ENCODE measurements around the gene ZNF627. TPM values are rescaled to one million over a fixed set of nuclear protein-coding genes. Genes with fewer than 3 reads are reported as not detected.
"Not testable (repeated sequence)": the region's sequence is repeated elsewhere in the genome, so short reads cannot be mapped to it uniquely, and the experiment has no call there.

Gene ZNF627
- total RNA-seq, 3 donors from 2014 or later = 2.6 to 3.5 (median 3.4) TPM

DNA sequence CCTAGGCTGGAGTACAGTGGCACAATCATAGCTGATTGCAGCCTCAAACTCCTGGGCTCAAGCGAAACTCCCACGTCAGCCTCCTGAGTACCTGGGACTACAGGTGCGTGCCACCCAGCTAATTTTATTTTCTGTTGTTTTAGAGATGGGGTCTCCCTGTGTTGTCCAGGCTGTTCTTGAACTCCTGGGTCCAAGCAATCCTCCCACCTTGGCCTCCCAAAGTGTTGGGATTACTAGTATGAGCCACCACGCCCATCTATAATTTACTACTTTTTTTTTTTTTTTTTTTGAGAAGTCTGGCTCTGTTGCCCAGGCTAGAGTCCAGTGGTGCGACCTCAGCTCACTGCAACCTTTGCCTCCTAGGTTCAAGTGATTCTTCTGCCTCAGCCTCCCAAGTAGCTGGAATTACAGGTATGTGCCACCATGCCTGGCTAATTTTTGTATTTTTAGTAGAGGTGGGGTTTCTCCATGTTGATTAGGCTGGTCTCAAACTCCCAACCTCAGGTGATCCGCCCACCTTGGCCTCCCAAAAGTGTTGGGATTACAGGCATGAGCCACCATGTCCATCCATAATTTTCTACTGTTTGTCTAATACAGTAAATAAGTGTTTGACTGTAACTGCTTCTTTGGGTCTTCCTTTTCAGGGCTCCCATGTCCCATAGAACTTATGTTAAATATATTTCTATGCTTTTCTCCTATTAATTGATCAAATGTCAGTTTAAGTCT is 33.0 kb upstream of the ZNF627 start:
- not testable (repeated sequence) for DNase-seq; H3K4me3 Mint-ChIP-seq; H3K9me3 Mint-ChIP-seq; ATAC-seq; H3K27me3 Mint-ChIP-seq (ENCODE audit: low read depth); H3K36me3 Mint-ChIP-seq (ENCODE audit: insufficient read depth)
- H3K4me1 Mint-ChIP-seq (ENCODE audit: low read depth) = peaks cover 20% of the 10 kb centered on the region

DNA sequence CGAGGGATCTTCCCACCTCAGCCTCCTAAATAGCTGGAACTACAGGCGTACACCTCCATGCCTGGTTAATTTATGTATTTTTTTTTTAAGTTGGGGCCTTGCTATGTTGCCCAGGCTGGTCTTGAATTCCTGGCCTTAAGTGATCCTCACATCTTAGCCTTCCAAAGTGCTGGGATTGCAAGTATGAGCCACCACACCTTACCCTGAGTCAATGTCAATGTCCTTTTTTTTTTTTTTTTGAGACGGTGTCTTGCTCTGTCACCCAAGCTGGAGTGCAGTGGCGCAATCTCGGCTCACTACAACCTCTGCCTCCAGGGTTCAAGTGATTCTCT is 31.7 kb upstream of the ZNF627 start:
- H3K36me3 Mint-ChIP-seq (ENCODE audit: insufficient read depth); H3K27me3 Mint-ChIP-seq (ENCODE audit: low read depth); H3K4me3 Mint-ChIP-seq; ATAC-seq; DNase-seq; H3K9me3 Mint-ChIP-seq: not testable (repeated sequence)
- H3K4me1 Mint-ChIP-seq (ENCODE audit: low read depth) = peaks cover 13% of the 10 kb centered on the region

DNA sequence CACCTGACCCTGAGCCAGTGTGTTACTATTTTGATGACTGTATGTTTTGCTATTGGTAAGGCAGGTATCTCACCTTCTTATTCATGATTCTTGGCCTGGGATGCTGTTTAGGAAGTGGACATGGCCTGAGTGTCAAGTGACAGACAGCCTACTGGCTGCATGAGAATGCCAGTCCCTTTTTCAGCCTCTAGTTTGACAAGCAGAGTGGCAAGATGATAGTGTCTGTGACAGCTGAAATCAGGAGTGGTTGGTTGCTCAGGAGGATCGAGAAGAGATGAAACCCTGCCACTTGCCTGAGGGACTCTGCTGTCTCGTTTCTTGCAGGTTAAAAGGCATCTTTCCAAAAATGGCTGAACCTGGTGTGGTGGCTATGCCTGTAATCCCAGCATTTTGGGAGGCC is 31.1 kb upstream of the ZNF627 start:
- no peaks in the 10 kb centered on the region for H3K27me3 Mint-ChIP-seq (ENCODE audit: low read depth)
- no peak overlapping the region for H3K4me3 Mint-ChIP-seq
- peaks cover 2% of the 10 kb centered on the region for H3K36me3 Mint-ChIP-seq (ENCODE audit: insufficient read depth)
- H3K4me1 Mint-ChIP-seq (ENCODE audit: low read depth) = peaks cover 10% of the 10 kb centered on the region
- ATAC-seq (no peak), DNase-seq (no peak)
- no peaks in the 10 kb centered on the region for H3K9me3 Mint-ChIP-seq

DNA sequence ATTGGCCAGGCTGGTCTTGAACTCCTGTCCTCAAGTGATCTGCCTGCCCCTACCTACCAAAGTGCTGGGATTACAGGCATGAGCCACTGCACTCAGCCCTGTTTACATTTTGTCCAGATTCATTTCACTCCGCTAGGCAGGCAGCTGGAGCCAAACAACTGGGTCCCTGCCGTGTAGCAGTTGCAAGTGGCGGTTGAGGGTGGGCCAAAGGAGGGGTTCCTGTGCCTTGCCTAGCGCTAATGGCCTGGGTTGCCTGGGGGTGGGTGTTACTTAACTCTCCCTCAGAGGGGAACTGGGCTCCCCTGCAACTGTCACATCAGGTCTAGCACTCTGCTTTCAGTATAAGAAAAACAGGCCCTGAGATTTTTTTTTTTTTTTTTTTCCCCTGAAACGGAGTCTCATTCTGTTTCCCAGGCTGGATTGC is 27.2 kb upstream of the ZNF627 start:
- DNase-seq (no peak), ATAC-seq (no peak)
- Mint-ChIP-seq H3K4me1 (ENCODE audit: low read depth) (peaks cover 6% of the 10 kb centered on the region), H3K36me3 (ENCODE audit: insufficient read depth) (peaks cover 2% of the 10 kb centered on the region), H3K27me3 (ENCODE audit: low read depth) (no peaks in the 10 kb centered on the region), H3K4me3 (no peak overlapping the region), H3K9me3 (no peaks in the 10 kb centered on the region)

DNA sequence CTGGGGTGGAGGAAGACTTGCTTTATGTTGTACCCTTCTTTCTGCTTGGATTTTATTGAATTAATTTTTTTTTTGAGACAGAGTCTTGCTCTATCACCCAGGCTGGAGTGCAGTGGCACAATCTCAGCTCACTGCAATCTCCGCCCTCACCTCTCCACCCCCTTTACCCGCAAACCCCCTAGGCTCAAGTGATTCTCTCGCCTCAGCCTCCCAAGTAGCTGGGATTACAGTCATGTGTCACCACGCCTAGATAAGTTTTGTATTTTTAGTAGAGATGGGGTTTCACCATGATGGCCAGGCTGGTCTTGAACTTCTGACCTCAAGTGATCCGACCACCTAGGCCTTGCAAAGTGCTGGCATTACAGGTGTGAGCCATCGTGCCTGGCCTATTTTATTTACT is 23.9 kb upstream of the ZNF627 start:
- not testable (repeated sequence) for H3K27me3 Mint-ChIP-seq (ENCODE audit: low read depth); H3K4me1 Mint-ChIP-seq (ENCODE audit: low read depth); ATAC-seq

DNA sequence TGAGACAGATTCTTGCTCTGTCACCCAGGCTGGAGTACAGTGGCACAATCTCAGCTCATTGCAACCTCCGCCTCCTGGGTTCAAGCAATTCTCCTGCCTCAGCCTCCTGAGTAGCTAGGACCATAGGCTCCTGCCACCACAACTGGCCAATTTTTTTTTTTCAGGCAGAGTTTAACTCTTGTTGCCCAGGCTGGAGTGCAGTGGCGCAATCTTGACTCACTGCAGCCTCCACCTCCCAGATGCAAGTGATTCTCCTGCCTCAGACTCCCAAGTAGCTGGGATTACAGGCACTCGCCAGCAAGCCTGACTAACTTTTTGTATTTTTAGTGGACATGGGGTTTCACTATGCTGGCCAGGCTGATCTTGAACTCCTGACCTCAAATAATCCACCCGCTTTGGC is 23.5 kb upstream of the ZNF627 start:
- H3K27me3 Mint-ChIP-seq (ENCODE audit: low read depth); DNase-seq; H3K9me3 Mint-ChIP-seq; H3K4me3 Mint-ChIP-seq; H3K36me3 Mint-ChIP-seq (ENCODE audit: insufficient read depth); ATAC-seq; H3K4me1 Mint-ChIP-seq (ENCODE audit: low read depth): not testable (repeated sequence)

More for the DNA sequence above, 23.9 kb upstream of the ZNF627 start:
- H3K4me3 Mint-ChIP-seq; DNase-seq; H3K36me3 Mint-ChIP-seq (ENCODE audit: insufficient read depth); H3K9me3 Mint-ChIP-seq: not testable (repeated sequence)

DNA sequence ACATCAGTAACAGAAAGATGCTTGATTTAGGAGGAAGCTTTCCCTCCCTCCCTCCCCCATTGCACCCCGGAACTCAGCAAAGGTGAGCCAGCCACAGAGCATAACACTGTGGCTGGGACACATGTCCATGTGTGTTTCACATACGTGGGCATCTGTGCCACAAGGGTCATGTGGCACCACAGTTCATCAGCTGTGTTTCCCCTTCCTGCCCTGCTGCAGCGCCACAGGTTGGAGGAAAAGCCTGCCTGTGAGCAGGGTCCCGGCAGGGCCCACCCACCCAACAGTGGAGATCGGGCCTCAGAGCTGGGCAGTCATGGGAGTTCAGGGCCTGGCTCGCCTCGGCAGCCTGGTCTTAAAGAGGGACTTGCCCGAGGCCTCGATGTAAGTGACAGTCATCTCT is 22.6 kb upstream of the ZNF627 start:
- Mint-ChIP-seq H3K4me1 (ENCODE audit: low read depth) (peaks cover 12% of the 10 kb centered on the region), H3K4me3 (no peak overlapping the region)
- no peak for ATAC-seq

DNA sequence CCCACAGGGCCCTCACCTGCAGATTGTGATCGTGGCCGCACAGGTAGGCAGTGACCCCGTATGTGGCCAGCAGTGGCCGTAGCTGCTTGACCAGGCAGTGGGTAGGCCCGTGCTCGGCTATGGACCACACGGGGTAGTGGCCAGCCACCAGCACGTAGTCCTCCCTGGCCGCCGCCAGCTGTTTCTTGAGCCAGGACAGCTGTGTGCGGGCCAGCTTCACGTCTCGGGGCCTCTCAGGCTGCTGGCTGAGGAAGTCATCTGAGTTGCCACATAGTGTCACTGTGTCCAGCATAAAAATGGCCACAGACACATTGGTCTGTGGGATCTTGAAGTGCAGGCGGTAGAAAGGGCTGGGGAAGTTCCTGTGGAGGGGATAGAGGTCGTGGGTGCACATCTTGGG is 21.1 kb upstream of the ZNF627 start:
- H3K36me3 Mint-ChIP-seq (ENCODE audit: insufficient read depth) = peaks cover 1% of the 10 kb centered on the region
- DNase-seq = no peak
- H3K4me3 Mint-ChIP-seq = no peak overlapping the region
- no peaks in the 10 kb centered on the region for H3K9me3 Mint-ChIP-seq
- no peaks in the 10 kb centered on the region for H3K27me3 Mint-ChIP-seq (ENCODE audit: low read depth)
- peaks cover 20% of the 10 kb centered on the region for H3K4me1 Mint-ChIP-seq (ENCODE audit: low read depth)
- ATAC-seq = no peak

More for the DNA sequence above, 22.6 kb upstream of the ZNF627 start:
- Mint-ChIP-seq H3K9me3 (no peaks in the 10 kb centered on the region), H3K36me3 (ENCODE audit: insufficient read depth) (peaks cover 1% of the 10 kb centered on the region), H3K27me3 (ENCODE audit: low read depth) (no peaks in the 10 kb centered on the region)
- no peak for DNase-seq

DNA sequence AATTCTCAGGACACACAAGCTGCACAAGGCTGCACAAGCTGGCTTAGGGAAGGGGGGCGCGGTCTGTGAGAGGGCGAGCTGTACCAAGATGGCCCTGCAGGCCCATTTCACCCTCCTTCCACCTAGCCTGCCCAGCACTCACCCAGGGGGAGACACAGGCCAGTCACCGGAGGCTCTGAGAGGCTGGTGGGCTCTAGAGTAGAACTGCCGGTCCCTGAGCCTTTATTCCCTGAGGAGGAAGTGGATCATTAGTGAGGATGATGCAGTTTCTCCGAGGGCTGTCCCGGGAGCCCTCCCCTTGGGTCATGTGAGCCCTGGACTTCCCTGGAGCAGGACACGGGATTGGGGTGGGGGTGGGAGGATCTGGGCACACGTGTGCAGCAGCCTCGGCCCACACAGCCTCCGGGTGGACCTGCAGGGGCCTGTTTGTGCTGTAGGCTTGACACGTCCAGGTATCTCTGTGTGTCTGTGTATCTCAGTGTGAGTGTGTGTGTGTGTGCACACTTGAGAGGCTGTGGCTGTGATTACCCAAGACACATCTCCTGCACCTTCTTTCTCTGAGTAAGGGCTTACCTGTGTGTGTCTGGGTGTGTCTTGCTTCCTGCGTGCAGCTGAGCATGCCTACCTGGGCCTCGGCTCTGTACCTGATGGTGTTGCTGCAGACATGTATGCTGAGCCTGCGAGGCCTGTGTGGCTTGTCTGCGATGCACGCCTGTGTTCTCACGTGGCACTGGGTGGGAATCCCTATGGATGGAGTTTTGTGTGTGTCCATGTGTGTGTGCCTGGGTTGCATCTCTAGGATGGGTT is 19.6 kb upstream of the ZNF627 start, which contains the start of gene ACP5:
ACP5 (minus strand) TSS at position 195 of the 807 bp plus-strand sequence. CDS start 328 bp downstream, outside the sequence.
- DNase-seq (no peak), ATAC-seq (no peak)
- Mint-ChIP-seq H3K36me3 (ENCODE audit: insufficient read depth) (peaks cover 1% of the 10 kb centered on the region), H3K4me3 (peak within 1 kb of the TSS; percentile 69), H3K27me3 (ENCODE audit: low read depth) (no peaks in the 10 kb centered on the region), H3K9me3 (no peaks in the 10 kb centered on the region), H3K4me1 (ENCODE audit: low read depth) (peaks cover 29% of the 10 kb centered on the region)

DNA sequence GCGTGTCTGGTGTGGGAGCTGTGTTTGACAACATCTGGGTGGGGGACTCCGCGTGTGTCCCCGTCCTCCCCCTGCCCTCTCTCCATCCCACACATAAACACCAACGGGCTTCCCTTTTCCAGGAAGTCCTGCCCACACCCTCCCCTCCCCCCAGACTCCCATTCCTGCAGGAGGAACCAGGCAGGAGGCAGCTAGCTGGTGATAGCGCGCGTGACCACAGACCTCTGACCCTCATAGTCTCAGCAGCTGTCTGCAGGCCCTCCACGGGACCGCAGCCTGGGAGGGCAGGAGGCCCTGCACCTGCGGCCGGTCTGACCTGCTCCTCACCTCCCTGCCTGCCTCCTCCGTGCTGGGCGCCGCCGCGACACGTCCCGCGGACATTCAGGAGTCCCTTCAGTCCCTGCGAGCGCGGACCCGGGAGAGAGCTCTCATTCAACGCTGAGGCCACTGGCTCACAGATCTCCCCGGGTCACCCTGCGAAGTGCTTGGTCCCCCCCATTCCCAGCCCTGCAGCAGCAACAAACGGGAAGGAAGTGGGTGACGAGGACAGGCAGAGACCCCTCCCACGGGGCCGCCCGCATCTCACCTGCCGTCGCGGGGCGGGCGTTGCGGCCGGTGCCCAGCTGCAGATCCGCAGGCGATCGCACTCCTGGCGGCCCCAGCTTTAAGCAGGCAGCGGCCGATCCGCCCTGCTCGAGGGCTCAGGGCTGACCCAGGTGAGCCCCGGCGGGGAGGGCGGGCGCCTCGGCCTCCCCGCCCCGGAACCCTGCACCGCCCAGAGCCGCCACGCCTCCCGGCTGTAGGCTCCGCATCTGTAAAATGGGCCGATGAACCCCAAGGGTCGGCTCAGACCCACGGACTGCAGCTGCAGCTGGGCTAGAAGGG is 18.8 kb upstream of the ZNF627 start:
- Mint-ChIP-seq H3K27me3 (ENCODE audit: low read depth) (no peaks in the 10 kb centered on the region), H3K9me3 (no peaks in the 10 kb centered on the region), H3K4me3 (peak overlapping the region; percentile 70), H3K36me3 (ENCODE audit: insufficient read depth) (peaks cover 1% of the 10 kb centered on the region), H3K4me1 (ENCODE audit: low read depth) (peaks cover 29% of the 10 kb centered on the region)
- DNase-seq (peak; percentile 14), ATAC-seq (peak; percentile 48 to 53)

DNA sequence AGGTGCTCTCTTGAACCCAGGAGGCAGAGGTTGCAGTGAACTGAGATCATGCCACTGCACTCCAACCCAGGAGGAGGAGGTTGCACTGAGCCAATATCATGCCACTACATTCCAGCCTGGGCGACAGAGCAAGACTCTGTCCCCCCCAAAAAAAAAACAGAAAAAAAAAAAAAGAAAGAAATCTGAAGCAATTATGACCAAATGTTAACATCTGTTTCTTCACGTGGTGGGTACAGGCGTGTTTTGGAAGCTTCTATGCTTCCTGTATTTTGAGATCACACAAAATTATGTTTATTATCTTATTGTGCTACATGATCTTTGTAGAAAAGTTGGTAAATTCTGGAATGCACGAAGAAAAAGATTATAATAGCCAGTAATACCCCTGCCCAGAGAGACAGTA is 17.2 kb upstream of the ZNF627 start:
- H3K4me1 Mint-ChIP-seq (ENCODE audit: low read depth) = peaks cover 30% of the 10 kb centered on the region
- peaks cover 1% of the 10 kb centered on the region for H3K36me3 Mint-ChIP-seq (ENCODE audit: insufficient read depth)
- no peak for DNase-seq
- no peaks in the 10 kb centered on the region for H3K27me3 Mint-ChIP-seq (ENCODE audit: low read depth)
- no peaks in the 10 kb centered on the region for H3K9me3 Mint-ChIP-seq
- ATAC-seq = no peak
- H3K4me3 Mint-ChIP-seq = no peak overlapping the region

DNA sequence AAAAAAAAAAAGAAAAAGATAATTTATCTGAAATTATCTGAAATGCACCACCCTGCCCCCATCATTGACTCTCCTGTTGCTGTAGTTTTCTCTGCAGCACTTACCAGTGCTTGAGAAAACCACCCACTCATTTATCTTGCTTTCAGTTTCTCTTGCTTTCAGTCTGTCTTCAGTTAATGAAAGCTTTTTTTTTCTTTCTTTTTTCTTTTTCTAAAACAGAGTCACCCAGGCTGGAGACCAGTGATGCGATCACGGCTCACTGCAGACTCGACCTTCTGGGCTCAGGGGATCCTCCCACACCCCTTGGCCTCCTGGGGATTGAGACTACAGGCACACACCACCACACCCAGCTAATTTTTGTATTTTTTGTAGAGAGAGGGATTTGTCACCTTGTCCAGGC is 15.5 kb upstream of the ZNF627 start:
- Mint-ChIP-seq H3K36me3 (ENCODE audit: insufficient read depth) (no peaks in the 10 kb centered on the region), H3K4me1 (ENCODE audit: low read depth) (peaks cover 28% of the 10 kb centered on the region), H3K9me3 (no peaks in the 10 kb centered on the region), H3K27me3 (ENCODE audit: low read depth) (no peaks in the 10 kb centered on the region), H3K4me3 (peak overlapping the region; percentile 61)
- DNase-seq = no peak
- peak; percentile 90 to 92 for ATAC-seq

DNA sequence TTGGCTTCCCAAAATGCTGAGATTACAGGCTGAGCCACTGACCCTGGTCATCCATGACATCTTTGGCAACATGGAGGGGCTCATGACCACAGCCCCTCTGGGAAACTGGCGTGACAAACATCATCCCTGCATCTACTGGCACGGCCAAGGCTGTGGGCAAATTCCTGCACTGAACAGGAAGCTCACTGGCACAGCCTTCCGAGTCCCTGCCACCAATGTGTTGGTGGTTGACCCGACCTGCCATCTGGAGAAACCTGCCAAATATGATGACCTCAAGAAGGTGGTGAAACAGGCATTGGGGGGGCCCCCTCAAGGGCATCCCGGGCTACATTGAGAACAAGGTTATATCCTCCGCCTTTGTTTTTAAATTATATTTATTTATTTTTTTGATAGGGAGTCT is 11.0 kb upstream of the ZNF627 start:
- H3K4me1 Mint-ChIP-seq (ENCODE audit: low read depth) = peaks cover 9% of the 10 kb centered on the region
- H3K9me3 Mint-ChIP-seq = no peaks in the 10 kb centered on the region
- H3K4me3 Mint-ChIP-seq = no peak overlapping the region
- no peak for ATAC-seq
- no peaks in the 10 kb centered on the region for H3K27me3 Mint-ChIP-seq (ENCODE audit: low read depth)
- DNase-seq = no peak
- H3K36me3 Mint-ChIP-seq (ENCODE audit: insufficient read depth) = no peaks in the 10 kb centered on the region

DNA sequence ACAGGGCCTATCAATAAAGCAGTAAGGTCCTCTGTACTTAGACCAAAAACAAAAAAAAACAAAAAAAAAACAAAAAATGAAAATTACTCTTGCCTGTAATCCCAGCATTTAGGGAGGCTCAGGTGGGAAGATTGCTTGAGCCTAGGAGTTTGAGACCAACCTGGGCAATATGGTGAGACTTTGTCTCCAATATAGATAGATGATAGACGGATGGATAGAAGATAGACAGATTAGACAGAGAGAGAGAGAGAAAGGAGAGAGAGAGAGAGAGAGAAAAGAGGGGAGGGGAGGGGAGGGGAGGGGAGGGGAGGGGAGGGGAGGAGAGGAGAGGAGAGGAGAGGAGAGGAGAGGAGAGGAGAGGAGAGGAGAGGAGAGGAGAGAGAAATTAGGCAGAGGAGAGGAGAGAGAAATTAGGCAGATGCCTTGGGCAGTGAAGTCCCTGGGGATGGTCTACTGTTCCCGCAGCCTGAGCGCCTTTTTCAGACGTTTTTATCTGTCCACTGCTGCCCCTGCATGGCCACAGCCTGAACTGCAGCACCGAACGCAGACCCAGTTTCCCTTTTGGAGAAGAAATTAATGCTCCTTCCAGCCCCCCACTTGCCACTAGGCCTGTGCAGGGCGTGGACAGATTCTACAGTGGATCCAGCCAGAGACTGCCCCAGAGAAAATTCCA is 9.8 kb upstream of the ZNF627 start:
- DNase-seq (peak; percentile 72), ATAC-seq (peak; percentile 91 to 92)
- Mint-ChIP-seq H3K36me3 (ENCODE audit: insufficient read depth) (no peaks in the 10 kb centered on the region), H3K27me3 (ENCODE audit: low read depth) (no peaks in the 10 kb centered on the region), H3K4me3 (no peak overlapping the region), H3K9me3 (no peaks in the 10 kb centered on the region), H3K4me1 (ENCODE audit: low read depth) (peaks cover 1% of the 10 kb centered on the region)
